ENCODE data around the gene FAM110C.
"Not testable (repeated sequence)": the region's sequence is repeated elsewhere in the genome, so short reads cannot be mapped to it uniquely, and the experiment has no call there.

FAM110C gene

GRCh38 chr2:46471-47345 lies at the start of gene FAM110C:
TSS of gene FAM110C (minus strand) at chr2:46505. CDS start at chr2:46385, 120 bp downstream.
- DNase-seq (ENCODE audit: low read depth), result peak; percentile 29

- no peak for DNase-seq (ENCODE audit: low read depth)
These were observed 46.0 kb upstream of the FAM110C start for GRCh38 chr2:92326-92725.

- DNase-seq (ENCODE audit: low read depth), result no peak
These were observed 44.5 kb upstream of the FAM110C start for GRCh38 chr2:90645-91312.

- no peak for DNase-seq (ENCODE audit: low read depth)
These were observed 39.5 kb upstream of the FAM110C start for GRCh38 chr2:85761-86160.

- DNase-seq (ENCODE audit: low read depth), result no peak
These were observed 37.8 kb upstream of the FAM110C start for GRCh38 chr2:84121-84520.

- no peak for DNase-seq (ENCODE audit: low read depth)
These were observed 34.8 kb upstream of the FAM110C start for GRCh38 chr2:80971-81736.

- DNase-seq (ENCODE audit: low read depth), result no peak
These were observed 34.1 kb upstream of the FAM110C start for GRCh38 chr2:80378-80777.

GRCh38 chr2:71309-72035 lies 25.2 kb upstream of the FAM110C start:
- DNase-seq (ENCODE audit: low read depth), result no peak

GRCh38 chr2:69366-70344 lies 23.4 kb upstream of the FAM110C start:
- DNase-seq (ENCODE audit: low read depth), result no peak

GRCh38 chr2:68637-69036 lies 22.3 kb upstream of the FAM110C start:
- not testable (repeated sequence) for DNase-seq (ENCODE audit: low read depth)

- DNase-seq (ENCODE audit: low read depth), result no peak
These were observed 20.5 kb upstream of the FAM110C start for GRCh38 chr2:66853-67252.

GRCh38 chr2:65121-65520 lies 18.8 kb upstream of the FAM110C start:
- DNase-seq (ENCODE audit: low read depth), result no peak

GRCh38 chr2:55587-56448 lies 9.5 kb upstream of the FAM110C start:
- DNase-seq (ENCODE audit: low read depth), result no peak

GRCh38 chr2:51613-52012 lies 5.3 kb upstream of the FAM110C start:
- no peak for DNase-seq (ENCODE audit: low read depth)

GRCh38 chr2:47737-48136 lies 1.4 kb upstream of the FAM110C start:
- no peak for DNase-seq (ENCODE audit: low read depth)

GRCh38 chr2:47346-47725 lies 1.0 kb upstream of the FAM110C start:
- DNase-seq (ENCODE audit: low read depth), result no peak

- no peak for DNase-seq (ENCODE audit: low read depth)
These were observed 204 bp downstream of the FAM110C start for GRCh38 chr2:46131-46470.

GRCh38 chr2:45342-46130 lies 769 bp downstream of the FAM110C start:
- no peak for DNase-seq (ENCODE audit: low read depth)

- no peak for DNase-seq (ENCODE audit: low read depth)
These were observed 1.5 kb downstream of the FAM110C start for GRCh38 chr2:44748-45341.

All from stimulated activated CD4-positive, alpha-beta T cell treated with anti-CD3 and anti-CD28 coated beads, Interleukin-2, amount 100 ng/mL, for 4 hours (primary cell).